A172 (cell line): Measurements from ENCODE around the gene CNTNAP5. TPM values are rescaled to one million over a fixed set of nuclear protein-coding genes. Genes with fewer than 3 reads are reported as not detected.

Experiments
- DNase-seq: peaks from one replicate; pipeline ENCODE4 v3.0.0-alpha.2; 2015; ENCODE audit warnings: low spot score
- total RNA-seq: library from RNA; depleted of rRNA; stranded (reverse); fragments of >200 nt; shearing (Covaris generic); gene quantifications from 2 replicates; pipeline ENCODE4 v1.2.3, GENCODE V29; 2014

The CNTNAP5 gene
- total RNA-seq, 1 experiment from 2014 or later, result not detected

- DNase-seq, result no peak
These were observed 785.0 kb downstream of the CNTNAP5 start for GRCh38 chr2:124810132-124810531.

DNA sequence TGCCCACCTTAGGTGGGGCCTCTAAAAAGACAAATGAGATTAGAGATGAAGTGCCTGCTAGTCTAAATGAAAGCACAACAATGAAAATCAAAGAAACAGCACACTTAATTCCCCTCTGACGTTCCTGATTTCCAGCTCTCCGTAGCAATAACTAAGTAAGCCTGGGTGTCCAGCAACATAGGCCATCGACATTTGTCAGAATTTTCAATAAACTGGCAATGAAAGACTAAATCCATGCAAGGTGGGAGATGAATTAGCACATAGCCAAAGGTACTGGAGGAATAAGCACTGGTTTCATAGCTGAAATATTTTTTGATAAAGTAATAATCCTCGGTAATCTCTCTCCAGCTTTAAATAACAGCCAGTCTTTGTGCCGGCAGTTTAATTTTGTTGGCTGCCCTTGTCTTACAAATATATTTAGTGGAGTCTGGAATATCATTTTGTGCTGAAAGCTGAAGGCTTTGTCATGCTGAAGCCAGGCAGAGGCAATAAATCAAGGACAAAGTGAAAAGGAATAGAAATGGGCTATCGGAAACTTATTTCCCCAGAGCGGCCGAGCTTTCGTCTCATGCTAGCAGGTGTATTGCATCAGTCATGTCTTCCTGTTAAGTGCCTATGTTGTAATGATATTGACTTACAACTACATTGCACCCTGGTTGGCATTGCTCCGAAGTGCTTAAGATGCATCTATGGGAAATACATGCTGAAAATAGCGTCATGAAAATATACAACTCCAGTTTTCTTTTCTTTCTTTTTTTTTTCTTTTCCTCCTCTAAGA, 790.1 kb downstream of the CNTNAP5 start:
- no peak for DNase-seq

- DNase-seq, result no peak
These were observed 790.9 kb downstream of the CNTNAP5 start for GRCh38 chr2:124816007-124816406.

GRCh38 chr2:124822516-124822915, 797.4 kb downstream of the CNTNAP5 start:
- no peak for DNase-seq

DNA sequence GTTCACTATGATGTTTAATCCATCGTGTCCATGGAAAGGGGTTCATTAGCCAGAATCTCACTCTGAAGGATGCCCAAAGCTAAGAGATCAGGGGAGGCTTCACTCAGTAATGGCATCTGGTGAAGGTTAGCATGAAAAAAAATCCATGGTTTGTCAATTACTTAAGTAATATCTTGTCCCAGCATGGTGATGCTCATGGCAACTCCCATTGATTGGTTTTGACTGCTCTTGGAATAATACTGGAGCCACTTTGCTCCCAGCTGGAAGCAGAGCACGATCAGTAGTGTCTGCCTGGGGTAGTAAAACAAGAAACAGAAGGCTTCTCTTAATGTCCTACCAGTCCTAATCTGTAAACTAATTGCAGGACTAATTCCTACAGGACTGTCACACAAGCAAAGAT, 799.4 kb downstream of the CNTNAP5 start:
- DNase-seq, result no peak

DNA sequence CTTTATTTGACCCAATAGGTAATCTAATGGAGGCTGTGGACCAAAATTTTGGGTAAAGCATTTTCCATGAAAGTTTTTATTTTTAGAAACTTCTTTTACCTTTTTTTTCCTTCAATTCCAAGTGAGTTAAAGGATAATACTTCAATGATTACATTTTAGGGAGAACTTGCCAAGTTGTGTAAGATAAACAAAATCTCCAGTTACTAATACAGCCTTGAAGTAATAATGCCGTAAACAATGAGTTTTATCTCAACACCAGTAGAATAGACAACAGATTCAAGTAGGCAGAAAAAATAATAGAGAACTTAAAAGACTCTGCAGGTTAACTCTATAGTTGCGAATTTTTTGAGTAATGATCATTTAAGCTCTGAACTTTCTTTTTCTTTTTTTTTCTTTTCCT, 807.4 kb downstream of the CNTNAP5 start:
- no peak for DNase-seq

- DNase-seq, result no peak
These were observed 809.2 kb downstream of the CNTNAP5 start for GRCh38 chr2:124834331-124834730.

DNA sequence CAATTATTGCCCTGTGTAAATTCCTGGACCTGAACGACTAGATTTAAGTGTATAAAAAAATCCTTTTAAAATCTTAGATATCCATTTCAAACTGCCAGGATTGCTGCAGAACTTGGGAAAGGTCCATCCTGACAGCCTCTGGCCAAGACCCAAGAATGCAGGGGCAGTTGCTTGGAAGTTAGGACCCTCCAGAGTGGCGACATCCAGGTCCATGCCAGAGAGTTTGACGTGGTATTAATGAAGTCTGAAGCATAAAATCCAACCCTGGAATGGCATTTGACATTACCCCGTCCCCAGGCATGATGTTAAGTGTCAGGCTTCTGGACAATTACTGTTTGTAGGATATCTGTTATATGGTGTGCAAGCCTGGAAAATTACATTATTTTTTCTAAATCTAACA, 810.2 kb downstream of the CNTNAP5 start:
- no peak for DNase-seq

GRCh38 chr2:124836416-124836815, 811.3 kb downstream of the CNTNAP5 start:
- DNase-seq, result no peak

DNA sequence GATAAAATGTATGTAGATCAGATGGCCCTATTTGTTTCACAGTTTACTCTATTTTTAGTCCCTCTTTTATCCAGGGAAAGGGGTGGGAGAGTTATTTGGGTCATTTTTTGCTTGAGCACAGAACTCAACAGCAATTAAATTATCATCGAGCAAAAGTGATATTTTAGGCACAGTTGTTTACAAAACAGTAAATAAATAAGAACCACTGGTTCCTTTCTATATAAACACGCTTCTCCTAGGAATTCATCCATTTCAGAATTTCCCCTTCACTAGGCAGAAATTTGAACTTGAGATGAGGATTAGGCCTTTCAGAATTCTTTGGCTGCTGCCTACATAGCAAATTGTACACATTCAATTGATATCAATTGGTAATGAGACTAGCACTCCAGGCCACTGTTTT, 812.4 kb downstream of the CNTNAP5 start:
- DNase-seq, result no peak

DNA sequence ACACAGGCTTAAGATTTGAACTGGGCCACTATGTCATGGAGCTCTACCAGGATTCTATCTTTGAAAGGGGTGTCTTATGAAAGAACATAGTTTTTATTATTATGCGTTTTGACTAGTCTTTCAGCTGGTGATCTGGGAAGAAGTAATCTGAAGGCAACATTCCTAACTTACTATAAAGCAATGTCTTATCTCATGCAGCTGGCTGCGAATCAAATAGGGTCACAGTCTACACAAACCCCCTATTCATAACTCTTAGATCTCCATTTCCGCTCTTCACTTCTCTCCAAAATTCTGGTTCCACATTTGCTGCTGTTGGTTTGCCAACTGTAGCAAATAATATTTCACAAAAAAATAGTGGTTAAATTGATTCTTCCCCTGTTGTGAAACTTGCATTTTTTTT, 813.3 kb downstream of the CNTNAP5 start:
- DNase-seq, result no peak

- no peak for DNase-seq
These were observed 842.2 kb downstream of the CNTNAP5 start for GRCh38 chr2:124867247-124867646.

DNA sequence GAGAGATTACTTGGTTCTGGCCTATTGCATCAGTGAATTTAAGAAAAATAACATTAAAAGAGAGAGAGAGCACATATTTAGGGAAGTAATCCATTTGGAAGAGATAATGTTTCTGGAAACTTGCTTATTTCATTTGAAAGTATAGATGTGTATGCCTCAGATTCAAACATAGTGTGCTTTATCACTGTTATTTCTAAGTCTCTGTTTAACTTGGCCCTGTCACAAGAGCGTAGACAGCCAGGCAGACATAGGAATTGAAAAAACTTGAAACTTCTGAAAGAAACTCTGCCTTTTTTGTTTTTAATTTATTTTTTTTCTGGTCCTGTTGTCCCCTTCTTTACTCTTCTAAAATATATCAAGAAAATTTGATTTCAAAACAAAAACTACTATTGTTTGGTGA, 849.1 kb downstream of the CNTNAP5 start:
- DNase-seq, result no peak

DNA sequence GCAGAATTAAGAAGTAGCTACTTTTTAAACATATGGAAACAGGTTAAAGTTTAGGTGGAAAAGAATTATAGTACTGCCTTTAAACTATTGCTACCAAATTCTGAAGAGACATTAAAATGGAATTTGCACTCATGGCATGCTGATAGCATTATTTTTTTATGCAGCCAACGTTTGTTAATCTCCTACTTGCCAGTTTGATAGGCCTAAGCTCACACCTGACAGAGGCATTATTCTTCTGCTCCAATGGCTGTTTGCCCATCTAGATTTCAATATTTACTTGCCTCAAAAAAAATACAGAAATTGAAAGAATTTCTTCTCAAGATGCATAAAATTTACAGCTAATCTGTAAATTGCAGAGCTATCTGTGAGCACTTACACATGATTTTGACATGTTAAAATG, 849.6 kb downstream of the CNTNAP5 start:
- no peak for DNase-seq

DNA sequence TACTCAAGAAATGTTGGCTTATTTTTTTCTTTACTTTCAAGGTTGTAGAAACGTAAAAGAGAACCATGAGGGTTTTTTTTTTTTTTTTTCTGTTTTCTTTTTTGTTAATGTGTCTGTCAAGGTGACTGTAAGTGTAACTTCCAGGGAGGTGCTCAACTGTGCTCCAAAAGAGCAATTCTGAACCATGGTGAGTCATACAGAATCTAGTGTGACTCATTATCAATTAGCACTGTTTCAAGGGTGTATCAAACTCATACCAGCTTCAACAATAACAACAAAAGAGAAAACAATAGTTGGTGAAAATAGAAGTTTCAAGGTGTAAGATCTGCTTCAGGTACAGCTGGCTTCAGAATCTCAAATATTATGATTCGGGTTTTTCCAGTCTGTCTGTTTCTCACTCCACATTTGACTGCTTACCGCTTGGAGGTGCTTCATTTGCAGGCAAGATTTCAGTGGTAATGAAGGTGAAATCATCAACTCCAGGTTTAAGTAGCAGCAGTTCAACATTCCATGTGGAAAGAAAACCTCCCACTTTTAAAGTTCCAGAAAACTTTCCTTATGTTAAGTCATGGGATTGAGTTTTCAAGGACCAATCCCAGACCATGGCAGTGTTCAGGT, 850.6 kb downstream of the CNTNAP5 start:
- DNase-seq, result no peak

GRCh38 chr2:124877141-124877577, 852.1 kb downstream of the CNTNAP5 start:
- no peak for DNase-seq

GRCh38 chr2:124879640-124880039, 854.6 kb downstream of the CNTNAP5 start:
- no peak for DNase-seq

GRCh38 chr2:124880995-124881394, 855.9 kb downstream of the CNTNAP5 start:
- no peak for DNase-seq

- no peak for DNase-seq
These were observed 857.3 kb downstream of the CNTNAP5 start for GRCh38 chr2:124882423-124882822.

DNA sequence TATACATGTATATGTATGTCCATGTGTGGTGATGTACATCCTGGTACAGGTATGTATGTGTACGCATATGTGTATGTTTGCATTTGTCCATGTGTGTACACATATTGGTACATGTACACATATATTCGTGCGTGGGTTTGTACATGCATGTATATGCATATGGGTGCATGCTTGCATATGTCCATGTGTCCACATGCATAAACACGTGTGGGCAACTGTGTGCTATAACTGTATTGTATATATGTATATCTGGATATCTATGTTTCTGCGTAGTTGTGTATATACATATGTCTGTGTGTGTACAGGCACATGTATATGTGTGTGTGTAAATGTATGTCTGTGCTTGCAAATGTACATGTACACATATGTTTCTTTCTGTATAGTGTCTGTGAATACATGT, 858.5 kb downstream of the CNTNAP5 start:
- no peak for DNase-seq

GRCh38 chr2:124884315-124884714, 859.2 kb downstream of the CNTNAP5 start:
- no peak for DNase-seq

DNA sequence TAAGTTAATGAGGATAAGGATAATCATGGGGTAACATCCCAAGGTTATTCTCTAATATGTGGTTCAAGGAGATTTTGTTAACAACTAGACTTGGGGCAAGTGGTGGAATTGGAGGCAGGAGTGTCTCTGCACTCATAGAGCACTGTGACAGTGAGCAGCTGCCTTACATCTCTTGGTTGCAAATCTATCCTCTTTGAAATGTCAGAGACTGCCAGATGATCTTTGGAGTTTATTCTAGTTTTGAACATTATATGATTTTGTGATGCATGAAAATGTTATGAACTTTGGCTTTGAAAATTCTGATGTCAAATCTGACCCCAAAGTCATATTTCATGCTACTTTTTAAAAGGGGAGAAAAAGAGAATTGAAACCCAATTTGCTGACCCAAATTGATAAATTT, 861.1 kb downstream of the CNTNAP5 start:
- no peak for DNase-seq

DNA sequence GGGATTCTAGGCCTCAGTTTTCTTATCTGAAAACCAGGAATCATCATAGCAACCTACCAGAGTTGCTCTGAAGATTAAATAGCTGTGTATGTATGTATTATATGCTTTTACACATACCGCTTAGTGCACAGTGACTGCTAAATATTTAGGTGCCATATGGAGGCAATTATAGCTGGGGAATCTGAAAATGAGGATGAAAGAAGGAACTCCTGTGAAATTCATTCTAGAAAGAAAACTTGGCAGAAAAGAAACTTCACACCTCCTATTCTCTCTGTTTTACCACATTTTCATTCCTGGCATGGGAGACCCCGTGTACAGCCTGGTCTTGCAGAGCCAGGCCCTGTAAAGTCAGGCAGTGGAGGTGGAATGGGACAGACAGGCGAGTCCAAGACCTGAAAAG, 862.4 kb downstream of the CNTNAP5 start:
- DNase-seq, result no peak

GRCh38 chr2:124888431-124888830, 863.3 kb downstream of the CNTNAP5 start:
- no peak for DNase-seq
